Measurements from ENCODE around the gene TLX2. TPM values are rescaled to one million over a fixed set of nuclear protein-coding genes. Genes with fewer than 3 reads are reported as not detected.

Gene TLX2
- total and polyA plus RNA-seq, 2 of the 8 experiments (the other 6 are each of a cell fraction or from before 2014, with no cell fraction given), result 0.06 to 0.17 TPM

- no peaks in the 10 kb centered on the region for H3K9me3 ChIP-seq (ENCODE audit: insufficient read depth in 2 of 2, low read depth in 1 of 2, low read length in 1 of 2)
- no peak overlapping the region for H3K4me3 ChIP-seq (ENCODE audit: extremely low read depth in 1 of 4, insufficient read depth in 2 of 4, low read depth in 3 of 4, low read length in 4 of 4)
- no peaks in the 10 kb centered on the region; the same call in 1 of the 2 replicates for H3K23me2 ChIP-seq (ENCODE audit: low read depth, low read length)
- H2BK20ac ChIP-seq (ENCODE audit: low read length), result no peak overlapping the region
- ChIA-PET CTCF (ENCODE audit: partially characterized antibody) (interaction anchor here (0.5 to 1.2 kb wide), 4 partner anchors 10 to 51 kb away, joined by 3 read pairs; no protein-coding TSS in a partner anchor), POLR2A (ENCODE audit: partially characterized antibody) (interaction anchor here (1.1 to 2.3 kb wide), 4 partner anchors 10 to 38 kb away, joined by 3 to 6 read pairs (median 4); partner anchors contain the start of genes DQX1 and LBX2)
- H3K27ac ChIP-seq (ENCODE audit: low read depth, low read length), result no peak overlapping the region
- no peak overlapping the region for H2BK120ac ChIP-seq (replicated peaks; ENCODE audit: low read depth, low read length)
- H3K18ac ChIP-seq (ENCODE audit: extremely low read depth, low read length), result no peak overlapping the region
- H2AK5ac ChIP-seq (ENCODE audit: low read depth, low read length), result no peak overlapping the region
- H3K4ac ChIP-seq (replicated peaks; ENCODE audit: insufficient read length, low read depth, low read length), result no peak overlapping the region
- H3K23ac ChIP-seq (ENCODE audit: insufficient read length), result no peak overlapping the region
- no peak overlapping the region for H3K4me2 ChIP-seq (ENCODE audit: insufficient read depth in 1 of 2, low read depth in 2 of 2, low read length in 2 of 2)
- H2BK15ac ChIP-seq (ENCODE audit: low read length), result no peak overlapping the region
- peaks cover 2% of the 10 kb centered on the region; the same call in 1 of the 2 replicates for H3K79me1 ChIP-seq (ENCODE audit: low read depth, low read length)
- no peak for FAIRE-seq
- no peak overlapping the region for H3K9ac ChIP-seq (replicated peaks in 1 of 4; ENCODE audit: extremely low read depth in 1 of 4, low read depth in 3 of 4, low read length in 3 of 4)
- no peak overlapping the region for H3K56ac ChIP-seq (replicated peaks; ENCODE audit: insufficient read length, low read depth, low read length)
- H4K8ac ChIP-seq (ENCODE audit: extremely low read depth, insufficient read depth, low read length), result peak overlapping the region; percentile 9; the same call in 1 of the 2 replicates
- H3K27me3 ChIP-seq (replicated peaks in 1 of 4; ENCODE audit: control insufficient read depth in 3 of 4, extremely low read depth in 1 of 4, insufficient read depth in 3 of 4, low read length in 3 of 4), result no peaks in the 10 kb centered on the region
- H3K36me3 ChIP-seq (ENCODE audit: control insufficient read depth in 2 of 4, insufficient read depth in 4 of 4, low read length in 3 of 4), result peaks cover 2 to 17% (median 10%) of the 10 kb centered on the region in 4 experiments; a peak in 7 of 8 replicates
- no peak overlapping the region for H4K91ac ChIP-seq (replicated peaks; ENCODE audit: insufficient read length, low read length)
- H4K5ac ChIP-seq (ENCODE audit: insufficient read length, low read depth, low read length), result no peak overlapping the region
- H2AFZ ChIP-seq (ENCODE audit: low read length), result no peak overlapping the region
- DNase-seq (ENCODE audit: low read depth in 1 of 2, low spot score in 2 of 2), result no peak
- no peaks in the 10 kb centered on the region; a peak in 1 of 7 replicates for H3K4me1 ChIP-seq (replicated peaks in 1 of 4; ENCODE audit: control insufficient read depth in 3 of 4, insufficient read depth in 4 of 4, low read length in 3 of 4)
- H3K79me2 ChIP-seq (ENCODE audit: control insufficient read depth in 1 of 2, insufficient read depth in 2 of 2, low read length in 2 of 2), result no peaks in the 10 kb centered on the region
- no peak overlapping the region for H3K14ac ChIP-seq (ENCODE audit: insufficient read length)
- 92% methylated on average over 23 of the region's 23 CpGs; no CpG with 5 or more reads in 1 of the 2 experiments for WGBS, 2 experiments (ENCODE audit: extremely low coverage in 1 of 2, insufficient coverage in 1 of 2, insufficient read length in 1 of 2, insufficient replicate concordance in 2 of 2, low coverage in 1 of 2, low lambda C conversion rate in 2 of 2, missing lambda C conversion rate in 1 of 2)
- no peak overlapping the region for H2BK12ac ChIP-seq (ENCODE audit: low read depth, low read length)
- H2BK5ac ChIP-seq (ENCODE audit: low read depth, low read length), result no peak overlapping the region
- peaks cover 3 to 10% of the 10 kb centered on the region in 2 experiments for H4K20me1 ChIP-seq (replicated peaks in 1 of 2; ENCODE audit: control insufficient read depth in 1 of 2, insufficient read depth in 2 of 2, low read length in 2 of 2)
- TF ChIP-seq CTCF (IDR thresholded peaks at IDR 0.05; ENCODE audit: control extremely low read depth in 1 of 3, insufficient read depth in 1 of 3, low read depth in 1 of 3, low read length in 3 of 3) (no peak), EZH2 (IDR thresholded peaks at IDR 0.05; ENCODE audit: low read depth, low read length, severe bottlenecking) (no peak), ASH2L (IDR thresholded peaks at IDR 0.05; ENCODE audit: low read length) (no peak), POLR2A (IDR thresholded peaks at IDR 0.05; ENCODE audit: control extremely low read depth in 1 of 2, low read depth in 2 of 2, low read length in 2 of 2) (no peak), SP4 (IDR thresholded peaks at IDR 0.05; ENCODE audit: low read length) (no peak), SRF (IDR thresholded peaks at IDR 0.05; ENCODE audit: low read depth, low read length) (no peak), RNF2 (IDR thresholded peaks at IDR 0.05; ENCODE audit: borderline replicate concordance, low read depth, low read length, missing control alignments, poor library complexity, severe bottlenecking) (no peak), SIX5 (IDR thresholded peaks at IDR 0.05; ENCODE audit: low read depth, low read length) (no peak), JUN (IDR thresholded peaks at IDR 0.05; ENCODE audit: low read depth, low read length) (no peak)
Observed at GRCh38 chr2:74536166-74536950, 22.1 kb downstream of the TLX2 start.

All from H1 (cell line).